ENCODE results near the gene AHCYL1. TPM values are rescaled to one million over a fixed set of nuclear protein-coding genes. Genes with fewer than 3 reads are reported as not detected.

Gene AHCYL1
- polyA plus RNA-seq, 1 experiment: 133 TPM

DNA sequence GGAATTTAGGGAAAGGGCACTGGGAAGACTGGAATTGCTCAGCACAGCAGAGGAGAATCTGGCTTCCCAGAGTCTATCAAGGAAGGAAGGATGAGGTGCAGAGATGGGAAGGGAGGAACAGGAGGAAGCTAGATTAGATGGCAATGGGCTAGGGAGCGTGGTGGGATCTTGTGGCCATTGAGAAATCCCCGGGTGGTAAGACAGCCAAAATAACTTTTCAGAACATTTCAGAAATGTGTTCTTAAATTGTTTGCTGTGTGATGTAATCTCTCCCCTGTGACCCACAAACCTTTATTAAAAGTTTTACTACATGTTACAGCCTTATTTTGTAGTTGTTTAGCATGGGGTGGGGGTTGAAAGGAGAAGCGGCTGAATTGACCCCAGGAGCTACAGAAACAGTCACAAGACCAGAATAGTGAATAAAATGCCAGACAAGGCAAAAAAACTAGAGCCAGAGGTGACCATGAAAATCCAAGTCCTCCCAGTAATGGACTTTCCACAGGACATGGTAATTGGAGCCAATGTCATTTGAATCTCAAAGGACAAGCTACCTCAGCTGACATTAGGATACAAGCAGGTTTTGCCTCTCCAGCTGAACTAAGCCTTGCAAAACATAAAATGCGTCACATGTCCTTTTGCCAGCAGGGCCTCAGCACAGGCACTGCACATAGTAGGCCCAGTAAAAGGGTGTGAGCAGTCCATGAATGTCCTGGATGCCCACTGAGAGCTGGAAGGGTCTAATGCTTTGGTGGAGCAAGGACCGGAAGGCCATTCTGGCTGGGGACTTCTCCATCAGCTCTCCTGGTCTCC lies 980 bp upstream of the AHCYL1 start:
- POLR2A ChIA-PET: interaction anchor here (1.0 to 2.9 kb wide), 16 partner anchors 11 to 437 kb away, joined by 3 to 20 read pairs (median 8); partner anchors contain the start of genes GNAI3 and STRIP1
- Histone ChIP-seq H3K27me3 (ENCODE audit: control insufficient read depth, insufficient read depth, low read length) (no peaks in the 10 kb centered on the region), H3K4me3 (ENCODE audit: low read depth, low read length) (no peak overlapping the region), H3K9me3 (ENCODE audit: control insufficient read depth, insufficient read depth, low read length) (peaks cover 5% of the 10 kb centered on the region), H3K27ac (ENCODE audit: low read depth, low read length) (no peak overlapping the region)
- no peak for DNase-seq (ENCODE audit: low read depth, low spot score)
- TF ChIP-seq, protein P1, sequence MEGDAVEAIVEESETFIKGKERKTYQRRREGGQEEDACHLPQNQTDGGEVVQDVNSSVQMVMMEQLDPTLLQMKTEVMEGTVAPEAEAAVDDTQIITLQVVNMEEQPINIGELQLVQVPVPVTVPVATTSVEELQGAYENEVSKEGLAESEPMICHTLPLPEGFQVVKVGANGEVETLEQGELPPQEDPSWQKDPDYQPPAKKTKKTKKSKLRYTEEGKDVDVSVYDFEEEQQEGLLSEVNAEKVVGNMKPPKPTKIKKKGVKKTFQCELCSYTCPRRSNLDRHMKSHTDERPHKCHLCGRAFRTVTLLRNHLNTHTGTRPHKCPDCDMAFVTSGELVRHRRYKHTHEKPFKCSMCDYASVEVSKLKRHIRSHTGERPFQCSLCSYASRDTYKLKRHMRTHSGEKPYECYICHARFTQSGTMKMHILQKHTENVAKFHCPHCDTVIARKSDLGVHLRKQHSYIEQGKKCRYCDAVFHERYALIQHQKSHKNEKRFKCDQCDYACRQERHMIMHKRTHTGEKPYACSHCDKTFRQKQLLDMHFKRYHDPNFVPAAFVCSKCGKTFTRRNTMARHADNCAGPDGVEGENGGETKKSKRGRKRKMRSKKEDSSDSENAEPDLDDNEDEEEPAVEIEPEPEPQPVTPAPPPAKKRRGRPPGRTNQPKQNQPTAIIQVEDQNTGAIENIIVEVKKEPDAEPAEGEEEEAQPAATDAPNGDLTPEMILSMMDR (IDR thresholded peaks at IDR 0.05; ENCODE audit: low read depth, low read length): no peak
- CTCF ChIA-PET: interaction anchor here (0.5 to 15.3 kb wide), 49 partner anchors 8 to 442 kb away, joined by 3 to 535 read pairs (median 6); partner anchors contain the start of genes GNAI3 and GSTM4

DNA sequence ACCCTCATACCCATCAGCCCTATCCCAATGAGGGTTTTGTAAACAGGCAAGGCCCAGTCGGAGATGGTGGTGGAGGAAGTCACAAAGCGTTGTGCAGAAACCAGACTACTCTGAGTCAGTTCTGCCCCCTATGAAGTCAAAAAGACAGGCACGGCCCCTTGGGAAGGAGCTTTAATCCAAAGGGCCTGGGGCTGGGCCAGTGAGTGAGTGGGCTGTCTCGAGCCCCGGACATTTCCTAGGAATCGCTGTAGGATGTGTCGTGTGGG lies 442 bp upstream of the AHCYL1 start:
- ChIA-PET POLR2A (interaction anchor here (0.8 to 2.9 kb wide), 21 partner anchors 10 to 438 kb away, joined by 3 to 20 read pairs (median 6); partner anchors contain the start of genes GNAI3 and STRIP1), CTCF (interaction anchor here (0.5 to 15.3 kb wide), 51 partner anchors 9 to 442 kb away, joined by 3 to 535 read pairs (median 6); partner anchors contain the start of genes GNAI3 and GSTM4)
- Histone ChIP-seq H3K27me3 (ENCODE audit: control insufficient read depth, insufficient read depth, low read length) (no peaks in the 10 kb centered on the region), H3K4me3 (ENCODE audit: low read depth, low read length) (no peak overlapping the region), H3K27ac (ENCODE audit: low read depth, low read length) (no peak overlapping the region), H3K9me3 (ENCODE audit: control insufficient read depth, insufficient read depth, low read length) (peaks cover 3% of the 10 kb centered on the region; the same call in 1 of the 2 replicates)
- no peak for DNase-seq (ENCODE audit: low read depth, low spot score)
- TF ChIP-seq, protein P1 (IDR thresholded peaks at IDR 0.05; ENCODE audit: low read depth, low read length): no peak

DNA sequence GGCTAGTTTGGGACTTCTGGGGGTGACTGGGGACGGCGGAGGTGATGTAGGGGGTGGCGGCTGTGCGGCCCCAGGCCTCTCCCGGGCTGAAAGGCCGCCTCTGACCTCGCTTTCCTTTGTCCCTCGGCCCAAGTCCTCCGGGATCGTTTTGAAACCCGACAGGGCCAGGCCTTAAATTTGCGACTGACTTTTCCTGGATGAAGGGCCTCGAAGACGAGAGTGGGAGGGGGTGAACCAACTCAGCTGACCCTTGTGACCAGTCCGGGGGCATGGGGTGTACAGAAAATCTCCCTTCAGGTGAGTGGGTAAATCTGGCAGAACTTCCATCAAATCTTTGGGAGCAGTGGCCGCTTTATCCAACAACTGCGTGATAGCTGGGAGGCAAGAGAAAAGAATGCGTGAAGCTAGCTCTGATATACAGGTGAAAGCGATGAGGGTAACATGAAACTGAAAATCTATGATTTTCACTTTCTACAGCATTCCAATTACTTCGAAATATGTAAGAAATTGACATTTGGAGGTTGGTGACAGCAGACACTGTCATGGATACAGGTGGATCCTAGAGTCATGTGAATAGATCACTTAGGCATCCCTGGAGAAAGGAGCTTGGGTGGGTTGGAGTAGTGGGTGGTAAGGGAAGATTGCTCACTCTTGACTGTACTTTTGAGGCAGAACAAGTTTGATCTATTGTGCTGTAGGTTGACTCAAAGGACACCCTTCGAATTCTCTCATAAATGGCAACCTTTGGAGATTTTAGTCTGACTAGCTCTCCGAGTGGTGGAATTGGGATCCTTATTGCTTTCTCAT lies 885 bp downstream of the AHCYL1 start:
- ChIA-PET CTCF (interaction anchor here (0.6 to 15.3 kb wide), 36 partner anchors 8 to 439 kb away, joined by 3 to 535 read pairs (median 6); partner anchors contain the start of gene GSTM4), POLR2A (interaction anchor here (0.5 to 2.9 kb wide), 17 partner anchors 9 to 439 kb away, joined by 3 to 20 read pairs (median 7); partner anchors contain the start of genes GNAI3 and STRIP1)
- Histone ChIP-seq H3K27ac (ENCODE audit: low read depth, low read length) (peak overlapping the region; percentile 95), H3K9me3 (ENCODE audit: control insufficient read depth, insufficient read depth, low read length) (peaks cover 3% of the 10 kb centered on the region; the same call in 1 of the 2 replicates), H3K27me3 (ENCODE audit: control insufficient read depth, insufficient read depth, low read length) (no peaks in the 10 kb centered on the region), H3K4me3 (ENCODE audit: low read depth, low read length) (peak overlapping the region; percentile 86)
- DNase-seq (ENCODE audit: low read depth, low spot score): no peak
- TF ChIP-seq, protein P1 (IDR thresholded peaks at IDR 0.05; ENCODE audit: low read depth, low read length): no peak

DNA sequence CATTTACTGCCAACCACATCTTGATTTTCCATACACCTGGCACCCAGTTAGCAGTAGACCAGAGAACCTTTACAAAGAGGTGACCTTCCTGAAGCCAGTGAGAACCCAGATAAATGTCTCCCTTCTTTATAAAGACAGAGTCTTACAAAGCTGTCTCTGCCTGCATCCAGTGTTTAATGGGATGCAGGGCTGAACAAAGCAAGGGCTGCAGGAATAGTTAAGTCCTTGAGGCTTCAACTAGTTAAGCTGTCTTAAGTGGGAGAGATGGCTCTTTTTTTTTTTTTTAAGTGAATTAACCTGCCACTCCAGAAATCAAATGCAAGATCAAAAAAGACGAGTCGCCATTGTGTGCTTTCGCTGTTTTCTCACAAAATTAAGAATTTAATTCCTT lies 1.5 kb downstream of the AHCYL1 start:
- Histone ChIP-seq H3K9me3 (ENCODE audit: control insufficient read depth, insufficient read depth, low read length) (peaks cover 3% of the 10 kb centered on the region; the same call in 1 of the 2 replicates), H3K27ac (ENCODE audit: low read depth, low read length) (peak overlapping the region; percentile 95), H3K4me3 (ENCODE audit: low read depth, low read length) (peak overlapping the region; percentile 86), H3K27me3 (ENCODE audit: control insufficient read depth, insufficient read depth, low read length) (no peaks in the 10 kb centered on the region)
- TF ChIP-seq, protein P1 (IDR thresholded peaks at IDR 0.05; ENCODE audit: low read depth, low read length): no peak
- DNase-seq (ENCODE audit: low read depth, low spot score): no peak
- ChIA-PET POLR2A (interaction anchor here (0.5 to 2.9 kb wide), 10 partner anchors 8 to 212 kb away, joined by 3 to 20 read pairs (median 9); partner anchors contain the start of gene STRIP1), CTCF (interaction anchor here (0.8 to 15.3 kb wide), 6 partner anchors 11 to 345 kb away, joined by 4 to 535 read pairs (median 28); no protein-coding TSS in a partner anchor)

Data from AG04450 (cell line).